GM20000 (cell line): ENCODE data around the gene KIRREL3.

Source experiments
- DNase-seq: peaks from one replicate; pipeline ENCODE4 v3.0.0; 2012; ENCODE audit warnings: low spot score
- CTCF ChIP-seq: IDR thresholded peaks from 2 replicates; pipeline ENCODE4 v1.5.1; 2012; ENCODE audit warnings: mild to moderate bottlenecking, control low read depth; ENCODE audit errors: extremely low read depth, missing control alignments

KIRREL3 gene

DNA sequence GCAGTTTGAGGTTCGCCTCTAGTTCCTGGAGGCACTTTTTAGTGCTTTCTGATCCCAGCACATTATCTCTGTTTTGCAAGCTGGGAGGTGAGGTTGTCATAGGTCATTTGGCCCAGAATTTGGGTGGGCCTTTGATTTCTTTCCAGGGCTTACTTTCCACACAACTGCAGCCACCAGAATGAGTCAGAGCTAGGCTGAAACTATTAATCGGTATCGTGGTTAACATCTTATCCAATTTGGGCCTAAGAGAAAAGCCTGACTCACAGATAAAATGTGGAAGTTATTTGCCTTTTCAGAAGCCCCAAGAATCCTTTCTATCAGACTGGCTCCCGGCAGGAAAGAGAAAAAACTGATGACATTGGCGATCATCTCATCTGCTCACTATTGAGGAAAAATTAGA, 166.4 kb downstream of the KIRREL3 start:
- no peak for DNase-seq

DNA sequence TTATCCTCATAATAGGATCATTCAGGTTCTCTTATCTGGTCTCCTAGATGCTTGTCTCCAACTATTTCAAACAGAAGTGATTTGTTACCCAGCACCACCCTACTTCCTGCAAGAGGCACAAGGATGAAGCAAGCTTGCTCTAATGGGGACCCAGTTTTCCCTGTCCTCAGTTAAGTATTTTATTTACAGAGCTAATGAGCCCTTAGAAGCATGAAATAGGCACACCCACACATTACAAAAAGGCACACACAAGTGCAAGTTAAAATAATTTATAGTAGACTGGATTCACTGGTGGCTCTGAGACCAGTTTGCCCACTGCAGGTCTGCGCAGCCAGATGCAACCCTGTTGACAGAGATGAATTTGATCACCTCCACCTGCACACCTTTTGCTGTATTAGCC, 167.5 kb downstream of the KIRREL3 start:
- no peak for TF ChIP-seq CTCF

More for the DNA sequence above, 166.4 kb downstream of the KIRREL3 start:
- no peak for TF ChIP-seq CTCF

GRCh38 chr11:126832387-126832786, 168.2 kb downstream of the KIRREL3 start:
- no peak for DNase-seq
- TF ChIP-seq CTCF, result no peak

More for the DNA sequence above, 167.5 kb downstream of the KIRREL3 start:
- no peak for DNase-seq

DNA sequence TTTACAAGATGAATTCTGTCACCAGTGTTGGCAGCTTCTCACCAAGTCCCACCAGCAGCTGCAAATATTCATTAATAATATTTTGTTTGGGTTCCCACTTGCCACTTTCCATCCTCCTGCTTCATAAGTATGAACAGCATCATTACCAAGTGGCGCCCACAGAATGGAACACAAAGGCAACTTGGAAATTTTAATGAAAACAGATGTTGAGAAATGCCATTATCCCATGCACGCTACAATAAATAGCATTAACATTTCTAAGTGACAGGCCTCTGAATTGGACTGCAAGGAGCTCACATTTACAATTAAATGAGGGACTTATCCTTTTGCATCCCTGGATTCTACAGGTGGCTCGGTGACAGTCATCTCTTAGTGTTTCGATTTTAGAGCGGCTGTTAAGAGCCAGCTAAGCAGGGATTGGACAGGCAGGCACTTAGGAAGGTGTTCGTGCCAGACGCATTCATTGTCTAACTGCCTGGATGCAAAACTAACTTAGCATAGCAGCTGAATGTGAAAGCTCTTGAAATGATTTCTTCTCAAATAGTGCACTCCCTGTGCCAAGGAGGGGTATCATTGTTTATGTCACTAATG, 170.3 kb downstream of the KIRREL3 start:
- no peak for DNase-seq
- TF ChIP-seq CTCF, result no peak

GRCh38 chr11:126829716-126830115, 170.9 kb downstream of the KIRREL3 start:
- DNase-seq, result no peak
- no peak for TF ChIP-seq CTCF

DNA sequence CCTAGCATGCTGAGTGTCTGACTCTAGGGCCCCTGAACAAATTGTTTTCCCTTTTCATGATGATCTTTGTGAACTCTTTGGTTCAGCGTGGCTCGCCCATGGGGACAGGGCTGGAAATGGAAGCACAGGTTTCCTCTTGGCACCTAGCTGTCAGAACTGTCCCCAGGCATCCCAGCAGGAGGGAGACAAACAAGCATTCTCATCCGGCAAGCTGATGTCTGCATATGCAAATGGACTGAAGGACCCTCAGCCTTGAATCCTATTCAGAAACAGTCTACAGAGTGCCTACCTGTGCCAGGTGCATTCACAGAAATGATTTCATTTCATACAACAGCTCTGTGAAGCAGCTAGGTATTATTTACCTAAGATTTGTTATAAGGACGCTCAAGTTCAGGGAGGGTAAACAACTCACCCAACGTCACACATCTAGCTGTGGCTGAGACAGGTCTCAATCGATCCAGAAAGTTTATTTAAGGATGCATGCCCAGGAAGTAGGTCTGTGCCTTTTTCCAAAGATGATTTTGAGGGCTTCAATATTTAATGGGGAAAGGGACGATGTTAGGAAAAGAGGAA, 176.4 kb downstream of the KIRREL3 start:
- no peak for TF ChIP-seq CTCF
- DNase-seq, result no peak

DNA sequence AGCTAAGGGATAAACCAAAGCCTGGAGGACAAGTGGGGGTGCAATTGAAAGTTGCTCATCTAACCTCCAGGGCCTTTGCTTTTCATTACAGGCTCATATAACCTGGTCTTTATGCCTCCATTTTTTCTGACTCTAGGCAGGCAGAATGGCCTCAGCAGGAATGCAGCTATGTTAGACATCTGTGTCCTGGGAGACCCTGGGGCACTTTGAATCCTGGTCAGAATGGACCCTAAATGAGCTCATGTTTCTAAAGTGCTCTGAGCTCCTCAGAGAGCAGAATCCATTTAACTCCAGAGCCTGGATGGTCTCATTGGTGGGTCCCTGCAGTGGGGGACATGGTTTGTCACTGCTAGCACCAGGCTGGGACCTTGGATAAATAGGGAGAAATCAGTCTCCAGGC, 177.3 kb downstream of the KIRREL3 start:
- no peak for DNase-seq
- no peak for TF ChIP-seq CTCF
